Panc1 (cell line): ENCODE measurements around the gene PPP1R9A.

Experiments
- CTCF ChIP-seq: fragments of 450-650 bp; IDR thresholded peaks from 2 replicates; pipeline ENCODE4 v1.5.1; 2017; ENCODE audit warnings: mild to moderate bottlenecking
- POLR2AphosphoS5 ChIP-seq: IDR thresholded peaks from 2 replicates; pipeline ENCODE4 v1.6.1; 2012; ENCODE audit warnings: mild to moderate bottlenecking, low read depth, low read length, moderate library complexity
- REST ChIP-seq, 2 experiments: IDR thresholded peaks; 2 replicates each; pipeline ENCODE4 v1.6.1; 2011 to 2012; ENCODE audit warnings: low read depth in 2 of 2, control low read depth in 1 of 2, low read length in 1 of 2, mild to moderate bottlenecking in 1 of 2, moderate library complexity in 1 of 2; ENCODE audit not compliant: insufficient read depth in 1 of 2
- SIN3A ChIP-seq: IDR thresholded peaks from 2 replicates; pipeline ENCODE4 v1.6.1; 2012; ENCODE audit warnings: low read depth, mild to moderate bottlenecking, low read length, moderate library complexity, borderline replicate concordance; ENCODE audit not compliant: insufficient read depth

- TF ChIP-seq CTCF (no peak), REST (IDR thresholded peaks at IDR 0.05; ENCODE audit: insufficient read depth in 1 of 2, low read depth in 2 of 2, low read length in 1 of 2) (no peak), POLR2AphosphoS5 (no peak), SIN3A (no peak)
These were observed 127.9 kb downstream of the PPP1R9A start for GRCh38 chr7:95035295-95035694.
